Effector memory CD4-positive, alpha-beta T cell (primary cell): ENCODE data around the gene ADARB2.

Source experiments
- DNase-seq, 3 donors: peaks; one replicate each; pipeline ENCODE4 v3.0.0-alpha.2; 2020
- H3K27ac ChIP-seq: 2 replicates; pipeline ENCODE4 v1.7.0; 2013; ENCODE audit warnings: mild to moderate bottlenecking, low read length, moderate library complexity; ENCODE audit not compliant: insufficient read depth, poor library complexity, severe bottlenecking
- H3K27me3 ChIP-seq: replicated peaks from 2 replicates; pipeline ENCODE4 v1.7.0; 2013; ENCODE audit warnings: mild to moderate bottlenecking, low read length; ENCODE audit not compliant: insufficient read depth, control insufficient read depth, poor library complexity, severe bottlenecking
- H3K36me3 ChIP-seq: 2 replicates; pipeline ENCODE4 v1.7.0; 2013; ENCODE audit warnings: mild to moderate bottlenecking, low read length, moderate library complexity; ENCODE audit not compliant: control insufficient read depth, insufficient read depth
- H3K4me1 ChIP-seq: 2 replicates; pipeline ENCODE4 v1.7.0; 2013; ENCODE audit warnings: low read length, mild to moderate bottlenecking; ENCODE audit not compliant: control insufficient read depth, insufficient read depth, poor library complexity, severe bottlenecking
- H3K4me3 ChIP-seq: 2 replicates; pipeline ENCODE4 v1.7.0; 2013; ENCODE audit warnings: low read length, low read depth, mild to moderate bottlenecking; ENCODE audit not compliant: insufficient read depth, poor library complexity, severe bottlenecking
- H3K9me3 ChIP-seq: 2 replicates; pipeline ENCODE4 v1.7.0; 2013; ENCODE audit warnings: mild to moderate bottlenecking, low read length, moderate library complexity; ENCODE audit not compliant: control insufficient read depth

The ADARB2 gene

DNA sequence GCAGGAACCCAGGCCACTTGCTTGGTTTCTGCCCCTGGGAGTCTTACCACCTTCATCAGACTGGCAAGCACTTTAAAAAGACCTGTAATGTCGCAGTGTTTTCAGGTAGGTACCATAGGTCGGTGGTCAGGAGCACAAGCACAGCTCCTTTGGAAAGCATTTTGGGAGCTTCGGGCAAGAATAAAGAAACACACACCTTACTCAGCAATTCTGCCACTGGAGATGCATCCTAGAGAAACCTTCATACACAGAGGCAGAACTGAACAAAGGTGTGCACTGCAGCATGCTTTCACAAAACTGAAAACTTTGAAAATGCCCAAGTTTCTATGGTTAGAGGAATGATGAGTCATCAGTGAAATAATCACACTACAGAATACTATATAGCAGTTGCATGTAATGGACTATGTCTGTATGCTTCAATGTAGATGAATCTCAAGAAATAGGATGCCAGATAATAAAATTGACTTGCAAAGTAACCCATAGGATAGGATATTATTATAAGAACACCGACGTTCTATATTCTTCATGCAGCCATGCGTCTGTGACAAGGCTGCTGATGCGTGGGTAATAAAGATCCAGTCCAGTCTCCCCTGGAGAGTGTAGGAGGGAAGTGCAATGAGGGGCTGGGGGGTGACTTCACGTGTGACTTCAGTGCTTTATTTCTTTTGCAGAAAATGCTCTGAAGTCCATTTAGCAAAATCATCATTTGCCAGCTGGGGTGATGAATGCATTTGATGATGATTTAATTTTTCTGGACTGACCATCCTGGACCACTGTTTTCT lies 371.6 kb downstream of the ADARB2 start:
- Histone ChIP-seq H3K9me3 (no peaks in the 10 kb centered on the region), H3K4me3 (no peak overlapping the region), H3K27me3 (no peaks in the 10 kb centered on the region), H3K27ac (no peak overlapping the region), H3K36me3 (no peaks in the 10 kb centered on the region), H3K4me1 (no peaks in the 10 kb centered on the region)
- no peak for DNase-seq

DNA sequence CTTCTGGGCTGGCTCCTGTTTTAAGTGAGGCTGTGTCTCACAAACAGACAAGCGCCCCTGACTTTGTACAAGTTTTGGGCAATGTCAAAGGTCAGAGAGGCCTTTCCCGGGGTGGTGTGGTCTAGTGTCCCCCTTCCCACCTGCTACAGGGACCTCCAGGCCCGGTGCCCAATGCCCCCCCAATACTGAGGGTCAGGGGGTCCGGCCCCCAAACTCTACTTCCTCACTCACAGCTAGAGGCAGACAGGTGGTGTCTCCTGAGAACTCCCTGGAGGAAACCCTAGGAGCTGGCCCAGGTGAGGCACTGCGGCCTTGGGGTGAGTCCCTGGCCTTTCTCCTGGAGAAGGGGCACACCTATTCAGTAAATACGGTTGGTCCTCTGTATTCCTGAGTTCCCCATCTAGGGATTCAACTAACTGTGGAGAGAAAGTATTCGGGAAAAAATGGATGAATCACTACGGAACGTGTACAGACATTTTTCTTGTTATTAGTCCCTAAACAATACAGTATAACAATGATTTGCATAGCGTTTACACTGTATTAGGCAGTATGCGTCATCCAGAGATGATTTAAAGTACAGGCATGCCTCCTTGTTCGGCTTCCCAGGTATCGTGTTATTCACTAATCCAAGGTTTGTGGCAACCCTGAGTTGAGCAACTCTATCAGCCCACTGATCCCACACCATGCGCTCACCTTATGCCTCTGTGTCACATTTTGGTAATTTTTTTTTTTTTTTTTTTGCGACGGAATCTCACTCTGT lies 373.0 kb downstream of the ADARB2 start:
- Histone ChIP-seq H3K27me3 (no peaks in the 10 kb centered on the region), H3K9me3 (no peaks in the 10 kb centered on the region), H3K27ac (no peak overlapping the region), H3K4me3 (no peak overlapping the region), H3K36me3 (no peaks in the 10 kb centered on the region), H3K4me1 (peaks cover 4% of the 10 kb centered on the region)
- no peak for DNase-seq

DNA sequence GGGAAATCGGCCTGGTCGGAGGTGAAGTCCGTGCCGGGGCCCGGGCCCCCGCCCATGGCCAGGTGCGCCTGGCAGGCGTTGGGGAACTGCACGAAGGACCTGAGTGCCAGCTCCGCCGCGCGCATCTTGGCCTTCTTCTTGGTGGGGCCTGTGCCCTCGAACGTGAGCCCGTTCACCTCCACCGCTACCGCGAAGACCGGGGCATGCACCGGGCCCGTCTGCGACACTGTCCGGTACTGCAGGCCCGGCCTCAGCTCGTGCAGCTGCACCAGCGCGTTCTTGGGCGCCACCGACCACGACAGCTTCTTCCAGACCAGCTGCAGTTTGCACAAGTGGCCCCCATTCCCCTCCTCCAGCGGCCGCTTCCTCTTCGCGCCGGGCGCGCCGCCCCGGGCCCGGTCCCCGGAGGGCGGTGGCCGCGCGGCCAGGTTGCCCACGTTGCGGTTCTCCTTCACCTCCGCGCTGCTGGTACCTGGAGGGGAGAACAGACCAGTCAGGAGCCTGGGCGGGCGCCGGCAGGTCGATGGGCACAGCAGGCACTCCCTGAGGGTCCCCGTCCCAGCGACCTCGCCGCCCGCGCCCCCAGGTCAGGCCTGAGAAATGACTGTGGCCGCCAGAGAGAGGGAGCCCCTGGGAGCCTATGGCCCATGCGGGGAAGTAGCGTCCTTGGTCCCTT lies 373.7 kb downstream of the ADARB2 start:
- no peaks in the 10 kb centered on the region for H3K36me3 ChIP-seq
- no peak for DNase-seq
- H3K4me1 ChIP-seq, result peaks cover 5% of the 10 kb centered on the region
- no peaks in the 10 kb centered on the region for H3K27me3 ChIP-seq
- H3K27ac ChIP-seq, result no peak overlapping the region
- no peak overlapping the region for H3K4me3 ChIP-seq
- H3K9me3 ChIP-seq, result no peaks in the 10 kb centered on the region

DNA sequence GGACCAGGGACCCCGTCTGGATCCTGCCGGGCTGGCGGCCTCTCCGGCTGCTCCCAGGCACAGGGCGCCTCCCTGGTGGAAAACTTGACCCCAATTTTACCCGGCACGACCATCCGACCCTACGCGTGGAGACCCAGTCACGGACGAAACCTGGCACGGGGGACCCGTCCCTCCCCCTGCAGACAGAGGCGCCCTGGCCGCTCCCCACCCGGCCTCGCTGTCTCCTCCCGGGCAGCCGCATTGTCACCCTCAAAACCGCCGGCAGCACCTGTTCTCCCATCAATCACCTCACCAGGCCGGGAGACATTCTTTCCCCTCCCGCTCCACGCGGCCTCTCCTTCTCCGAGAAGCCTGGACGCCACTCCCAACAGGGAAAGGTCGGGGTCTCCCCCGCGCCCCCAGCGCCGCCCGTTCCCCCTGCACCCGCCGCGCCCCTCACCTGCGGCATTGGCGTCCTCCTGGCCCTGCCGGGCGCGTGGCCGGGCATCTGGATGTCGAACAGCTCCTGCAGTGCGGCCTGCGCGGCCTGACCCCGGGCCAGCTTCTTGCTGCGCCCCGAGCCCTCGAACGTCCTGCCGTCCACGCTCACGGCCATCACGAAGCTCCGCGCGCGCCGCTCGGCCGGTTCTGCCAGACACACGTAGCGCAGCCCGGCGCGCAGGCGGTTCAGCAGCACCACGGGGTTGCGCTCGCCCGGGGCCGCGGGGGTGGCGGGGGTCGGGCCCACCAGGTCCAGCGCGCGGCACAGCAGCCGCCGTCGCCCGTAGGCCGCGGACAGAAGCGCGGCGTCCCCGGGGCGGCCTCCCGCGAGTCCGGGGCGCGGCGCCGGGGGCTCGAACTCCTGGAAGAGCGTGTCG lies 374.5 kb downstream of the ADARB2 start:
- Histone ChIP-seq H3K4me3 (no peak overlapping the region), H3K27ac (no peak overlapping the region), H3K27me3 (no peaks in the 10 kb centered on the region), H3K9me3 (no peaks in the 10 kb centered on the region), H3K36me3 (no peaks in the 10 kb centered on the region), H3K4me1 (peaks cover 5% of the 10 kb centered on the region)
- no peak for DNase-seq

DNA sequence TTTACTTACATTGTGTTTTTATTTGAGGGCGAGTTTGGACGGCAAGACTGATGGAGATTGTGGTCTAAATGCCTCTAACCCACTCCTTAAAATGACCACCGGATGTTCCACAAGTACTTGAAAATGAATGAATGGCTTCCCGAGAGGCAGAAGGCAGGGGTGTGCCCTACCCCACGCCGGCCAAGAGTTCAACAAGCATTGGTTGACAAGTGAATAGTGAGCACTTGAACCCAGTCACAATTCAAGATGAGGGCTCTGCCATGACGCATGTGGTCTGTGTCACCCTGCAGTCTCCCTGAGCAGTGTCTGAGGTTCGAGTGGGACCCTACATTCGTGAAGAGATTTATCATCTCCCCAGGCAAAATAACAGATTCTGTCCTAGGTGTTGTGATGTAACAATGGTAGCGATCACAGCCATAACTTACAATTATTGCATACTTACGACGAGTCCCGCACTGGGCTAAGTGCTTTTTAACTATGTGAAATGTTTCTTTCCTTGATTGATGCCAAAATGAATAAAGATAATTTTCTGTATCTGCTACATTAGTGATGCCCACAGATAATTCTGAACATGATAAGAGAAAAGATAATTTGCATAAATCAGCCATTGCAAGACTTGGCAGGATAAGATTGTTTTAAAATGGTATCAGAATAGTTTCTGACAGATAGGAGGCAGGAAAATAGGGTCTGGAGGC lies 375.8 kb downstream of the ADARB2 start:
- no peaks in the 10 kb centered on the region for H3K27me3 ChIP-seq

DNA sequence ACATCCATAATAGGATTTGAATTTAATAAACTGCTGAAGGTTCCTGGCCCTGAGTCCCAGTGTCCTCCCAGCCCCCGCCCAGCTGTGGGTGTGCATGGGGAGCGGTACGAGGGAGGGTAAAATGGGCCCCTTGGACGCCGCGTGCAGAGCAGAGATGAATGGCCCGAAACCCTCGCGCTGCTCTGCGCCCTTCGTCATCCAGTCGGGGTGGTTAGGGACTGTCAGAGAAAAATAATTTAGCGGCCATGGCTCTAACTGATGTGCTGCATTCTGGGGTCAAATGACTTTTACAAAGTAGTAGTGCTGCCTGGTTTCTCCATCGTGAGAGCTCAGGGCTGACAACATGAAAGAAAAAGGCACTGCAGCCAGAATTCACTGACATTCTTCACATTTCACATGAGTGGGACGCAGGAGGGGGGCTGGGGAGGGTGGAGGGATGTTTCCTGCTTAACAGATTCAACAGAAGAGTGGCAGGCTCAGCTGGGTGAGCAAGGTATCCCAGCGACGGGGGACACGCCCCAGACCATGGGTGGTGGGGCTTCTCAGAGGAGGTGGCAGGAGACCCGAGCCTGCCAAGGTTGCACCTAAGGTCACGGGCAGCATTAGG lies 376.7 kb downstream of the ADARB2 start:
- no peaks in the 10 kb centered on the region for H3K27me3 ChIP-seq
- no peaks in the 10 kb centered on the region for H3K9me3 ChIP-seq
- DNase-seq, result no peak
- no peak overlapping the region for H3K27ac ChIP-seq
- H3K4me1 ChIP-seq, result peaks cover 5% of the 10 kb centered on the region
- no peak overlapping the region for H3K4me3 ChIP-seq
- H3K36me3 ChIP-seq, result no peaks in the 10 kb centered on the region

More for the DNA sequence above, 375.8 kb downstream of the ADARB2 start:
- peaks cover 5% of the 10 kb centered on the region for H3K4me1 ChIP-seq
- no peaks in the 10 kb centered on the region for H3K36me3 ChIP-seq
- DNase-seq, result no peak
- H3K9me3 ChIP-seq, result no peaks in the 10 kb centered on the region
- no peak overlapping the region for H3K27ac ChIP-seq
- H3K4me3 ChIP-seq, result no peak overlapping the region

DNA sequence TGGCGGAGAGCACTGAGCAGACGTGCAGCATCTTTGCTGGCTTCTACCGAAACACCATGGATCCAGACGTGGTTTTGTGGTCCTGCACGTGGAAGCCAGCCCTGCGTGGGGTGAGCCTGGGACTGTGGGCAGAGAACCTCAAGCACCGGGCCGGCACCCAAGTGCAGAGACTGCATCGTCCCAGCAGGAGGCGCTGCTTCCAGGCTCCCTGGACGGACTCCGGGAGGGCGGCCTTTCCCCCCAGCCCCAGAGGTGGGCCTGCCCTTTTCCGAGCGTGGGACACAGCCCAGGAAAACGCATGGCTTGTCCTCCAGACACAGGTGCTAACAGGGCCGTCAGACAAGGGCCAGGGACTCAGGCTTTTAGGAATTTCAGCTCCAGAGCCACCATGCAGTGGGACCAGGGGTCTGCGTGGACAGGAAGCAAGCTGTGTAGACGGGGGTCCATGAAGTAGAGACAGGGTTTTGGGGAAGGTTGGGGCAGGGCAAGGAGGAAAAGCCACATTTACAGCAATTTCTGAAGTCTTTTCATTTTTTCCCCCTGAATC lies 377.2 kb downstream of the ADARB2 start:
- H3K4me1 ChIP-seq, result peaks cover 5% of the 10 kb centered on the region
- no peaks in the 10 kb centered on the region for H3K27me3 ChIP-seq
- H3K36me3 ChIP-seq, result no peaks in the 10 kb centered on the region
- no peaks in the 10 kb centered on the region for H3K9me3 ChIP-seq
- no peak overlapping the region for H3K4me3 ChIP-seq
- DNase-seq, result no peak
- no peak overlapping the region for H3K27ac ChIP-seq

DNA sequence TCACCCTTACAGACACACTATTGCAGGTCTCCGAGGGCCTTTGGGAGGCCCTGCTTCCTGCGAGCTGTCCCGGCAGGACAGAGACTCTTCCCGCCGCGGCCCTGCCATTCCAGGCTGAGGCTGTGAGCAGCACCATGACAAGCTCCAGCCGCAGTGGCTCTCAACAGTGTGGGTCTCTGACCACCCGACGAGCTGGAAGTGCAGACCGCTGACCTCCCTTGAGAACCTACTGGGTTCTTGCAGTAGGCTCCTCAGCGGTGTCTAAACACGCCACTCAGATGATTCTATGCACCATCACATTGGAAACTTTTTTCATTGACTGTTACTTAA lies 377.7 kb downstream of the ADARB2 start:
- no peak overlapping the region for H3K27ac ChIP-seq
- H3K36me3 ChIP-seq, result no peaks in the 10 kb centered on the region
- no peak for DNase-seq
- H3K4me3 ChIP-seq, result no peak overlapping the region
- no peaks in the 10 kb centered on the region for H3K27me3 ChIP-seq
- peaks cover 5% of the 10 kb centered on the region for H3K4me1 ChIP-seq
- H3K9me3 ChIP-seq, result no peaks in the 10 kb centered on the region
